ENCODE data around the gene P3H4. TPM values are rescaled to one million over a fixed set of nuclear protein-coding genes. Genes with fewer than 3 reads are reported as not detected.
A peak's percentile ranks its signal among the peaks of the same experiment; 100 is the strongest.

The P3H4 gene
- total RNA-seq, 4 donors from 2014 or later, result 8.4 to 19.9 (median 14.4) TPM

DNA sequence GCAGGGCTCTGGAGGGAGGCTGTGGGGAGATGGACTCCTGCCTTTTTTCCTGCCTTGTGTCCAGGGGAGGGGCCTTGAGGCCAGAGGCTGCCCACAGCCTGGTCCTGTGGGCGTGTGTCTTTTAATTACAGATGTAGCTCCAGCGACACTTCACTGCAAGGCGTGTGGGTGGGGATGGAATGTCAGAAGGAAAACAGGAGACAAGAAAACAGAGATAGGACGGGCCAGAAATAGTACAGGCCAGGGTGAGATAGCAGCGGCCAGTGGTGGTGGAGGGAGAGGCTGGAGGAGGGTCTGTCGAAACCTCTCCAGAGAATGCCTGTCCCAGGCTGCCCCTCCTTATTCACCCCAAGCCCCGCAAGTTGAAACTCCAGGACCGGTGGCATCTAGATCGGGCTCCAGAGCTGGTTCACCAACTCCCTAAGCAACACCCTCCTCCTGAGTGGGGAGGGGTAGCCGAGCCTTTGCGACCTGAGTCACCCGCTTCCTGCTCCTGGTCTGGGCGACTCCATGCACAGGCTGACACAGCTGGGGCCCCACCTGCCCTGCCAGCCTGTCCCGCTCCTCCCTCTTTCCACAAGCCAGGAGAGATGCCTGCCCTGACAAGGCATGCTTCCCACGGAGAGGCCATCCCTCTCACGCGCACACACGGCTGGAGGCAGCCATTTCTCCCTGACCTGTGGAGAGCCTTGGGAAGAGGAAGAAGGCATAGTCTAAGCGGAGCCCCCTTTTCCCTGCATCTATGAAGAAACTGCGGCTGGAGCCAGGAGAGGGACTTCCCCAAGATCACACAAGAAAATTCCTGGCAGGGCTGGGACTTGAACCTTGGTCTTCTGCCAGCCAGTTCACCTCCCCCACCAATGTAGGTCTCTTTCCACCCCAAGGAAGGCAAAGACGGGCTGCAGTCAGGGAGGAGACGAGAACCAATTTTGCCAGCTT, 18.6 kb downstream of the P3H4 start:
- Histone ChIP-seq H3K36me3 (no peaks in the 10 kb centered on the region), H3K4me1 (peaks cover 11 to 25% (median 17%) of the 10 kb centered on the region in 4 donors), H3K4me3 (no peak overlapping the region), H3K27me3 (no peaks in the 10 kb centered on the region), H3K9me3 (no peaks in the 10 kb centered on the region), H3K27ac (replicated peaks in 1 of 4) (peak overlapping the region in 1 of 4 donors; percentile 17)
- no peak for DNase-seq (ENCODE audit: extremely low spot score)
- intact Hi-C loops (cut with DNase I), result no loop called here
- TF ChIP-seq, protein P1, sequence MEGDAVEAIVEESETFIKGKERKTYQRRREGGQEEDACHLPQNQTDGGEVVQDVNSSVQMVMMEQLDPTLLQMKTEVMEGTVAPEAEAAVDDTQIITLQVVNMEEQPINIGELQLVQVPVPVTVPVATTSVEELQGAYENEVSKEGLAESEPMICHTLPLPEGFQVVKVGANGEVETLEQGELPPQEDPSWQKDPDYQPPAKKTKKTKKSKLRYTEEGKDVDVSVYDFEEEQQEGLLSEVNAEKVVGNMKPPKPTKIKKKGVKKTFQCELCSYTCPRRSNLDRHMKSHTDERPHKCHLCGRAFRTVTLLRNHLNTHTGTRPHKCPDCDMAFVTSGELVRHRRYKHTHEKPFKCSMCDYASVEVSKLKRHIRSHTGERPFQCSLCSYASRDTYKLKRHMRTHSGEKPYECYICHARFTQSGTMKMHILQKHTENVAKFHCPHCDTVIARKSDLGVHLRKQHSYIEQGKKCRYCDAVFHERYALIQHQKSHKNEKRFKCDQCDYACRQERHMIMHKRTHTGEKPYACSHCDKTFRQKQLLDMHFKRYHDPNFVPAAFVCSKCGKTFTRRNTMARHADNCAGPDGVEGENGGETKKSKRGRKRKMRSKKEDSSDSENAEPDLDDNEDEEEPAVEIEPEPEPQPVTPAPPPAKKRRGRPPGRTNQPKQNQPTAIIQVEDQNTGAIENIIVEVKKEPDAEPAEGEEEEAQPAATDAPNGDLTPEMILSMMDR (IDR thresholded peaks at IDR 0.05), result no peak
- TF ChIP-seq EP300 (IDR thresholded peaks at IDR 0.05), result no peak
- WGBS, result 61% methylated on average over 19 of the region's 22 CpGs

DNA sequence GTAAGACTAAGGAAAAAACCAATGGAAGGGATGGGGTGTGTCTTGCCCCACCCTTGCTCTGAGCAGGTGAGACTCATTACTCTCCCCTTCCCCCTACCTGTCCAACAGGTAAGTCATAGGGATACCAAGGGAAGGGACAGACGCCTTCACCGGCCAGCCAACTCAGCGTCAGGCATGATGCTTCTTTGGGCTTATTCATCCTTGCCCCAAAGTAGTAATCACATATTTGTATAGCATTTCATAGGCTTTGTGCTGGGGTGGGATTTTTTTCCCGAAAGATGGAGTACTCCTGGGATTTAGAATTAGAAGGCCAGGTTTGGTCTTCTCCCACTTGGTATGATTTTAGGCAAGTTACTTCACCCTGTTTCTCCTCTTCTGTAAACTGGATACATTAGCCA, 24.7 kb downstream of the P3H4 start:
- Histone ChIP-seq H3K9me3 (no peaks in the 10 kb centered on the region), H3K36me3 (no peaks in the 10 kb centered on the region), H3K4me1 (peaks cover 42 to 47% (median 46%) of the 10 kb centered on the region in 4 donors), H3K27me3 (peaks cover 5 to 49% (median 16%) of the 10 kb centered on the region in 4 donors), H3K27ac (replicated peaks in 1 of 4) (no peak overlapping the region), H3K4me3 (peak overlapping the region in 1 of 4 donors; percentile 69)
- no peak for DNase-seq (ENCODE audit: extremely low spot score)
- TF ChIP-seq POLR2A (IDR thresholded peaks at IDR 0.05; ENCODE audit: low read depth) (no peak), EP300 (IDR thresholded peaks at IDR 0.05) (no peak), POLR2AphosphoS5 (IDR thresholded peaks at IDR 0.05) (no peak)
- TF ChIP-seq, protein P1 (IDR thresholded peaks at IDR 0.05), result no peak
- intact Hi-C loops (cut with DNase I), result no loop called here
- 49% methylated on average over 4 of the region's 4 CpGs for WGBS

DNA sequence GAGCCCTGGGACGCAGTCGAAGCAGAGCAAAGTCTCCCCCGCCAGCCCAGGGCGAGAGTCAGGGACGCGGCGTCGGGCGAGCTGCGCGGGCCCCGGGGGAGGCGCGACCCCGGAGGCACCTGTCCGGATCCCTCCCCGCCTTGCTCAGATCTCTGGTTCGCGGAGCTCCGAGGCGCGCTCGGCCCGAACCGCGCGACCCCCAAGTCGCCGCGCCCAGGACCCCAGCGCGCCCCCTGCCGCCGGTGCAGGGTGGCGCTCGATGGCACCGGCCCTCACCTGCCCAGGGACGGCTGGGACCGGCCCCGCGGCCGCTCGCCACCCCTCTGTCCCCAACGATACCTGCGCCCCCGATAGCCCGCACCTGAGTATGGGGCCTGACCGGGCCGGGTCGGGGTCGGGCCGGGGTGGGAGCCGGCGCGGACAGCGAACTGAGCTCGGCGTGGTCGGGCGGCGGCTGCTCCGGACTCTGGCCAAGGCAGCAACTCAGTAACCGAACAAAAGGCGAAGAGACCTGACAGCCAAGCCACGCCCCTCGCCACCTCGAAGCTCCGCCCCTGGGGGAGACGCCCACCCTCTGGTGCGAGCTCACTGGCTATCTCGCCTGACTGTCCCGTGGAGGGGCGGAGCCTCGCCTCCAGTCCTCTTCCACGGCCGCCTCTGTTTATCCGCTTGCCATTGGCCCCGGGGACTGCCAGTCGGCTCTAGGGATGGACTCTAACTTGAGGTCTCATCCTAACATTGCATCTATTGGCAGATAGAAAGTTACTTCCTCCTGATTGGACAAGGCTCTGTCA, 25.3 kb downstream of the P3H4 start, which contains the start of gene JUP:
JUP (minus strand) TSS at position 485 of the 794 bp plus-strand sequence. CDS start 14,857 bp downstream, outside the sequence.
- 2% methylated on average over 25 of the region's 79 CpGs for WGBS

DNA sequence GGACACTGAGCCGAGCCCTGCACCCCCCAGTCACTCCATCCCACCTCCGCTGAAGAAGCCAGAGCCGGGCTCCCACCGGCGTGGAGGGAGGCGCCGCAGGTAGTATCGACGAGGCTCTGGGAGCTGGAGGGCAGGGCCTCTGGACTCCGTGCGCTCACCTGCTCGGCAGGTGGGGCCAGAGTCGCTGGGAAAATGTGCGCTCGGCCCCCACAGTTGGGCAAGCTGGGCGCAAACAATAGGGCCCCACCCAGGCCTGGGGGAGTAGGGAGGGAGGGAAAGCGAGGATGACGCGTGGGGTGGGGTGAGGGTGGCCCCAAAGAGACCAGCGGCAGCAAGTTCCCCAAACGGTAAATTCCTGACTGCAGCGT, 25.9 kb downstream of the P3H4 start:
- Histone ChIP-seq H3K27ac (replicated peaks in 1 of 4) (peak overlapping the region; percentile 60 to 80 (median 66)), H3K36me3 (no peaks in the 10 kb centered on the region), H3K9me3 (no peaks in the 10 kb centered on the region), H3K27me3 (peaks cover 5 to 51% (median 16%) of the 10 kb centered on the region in 4 donors), H3K4me1 (peaks cover 49 to 56% (median 53%) of the 10 kb centered on the region in 4 donors), H3K4me3 (peak overlapping the region; percentile 55 to 69 (median 61))
- DNase-seq (ENCODE audit: extremely low spot score), result no peak
- 5% methylated on average over 15 of the region's 22 CpGs for WGBS
- TF ChIP-seq, protein P1 (IDR thresholded peaks at IDR 0.05), result no peak
- no peak for TF ChIP-seq POLR2AphosphoS5 (IDR thresholded peaks at IDR 0.05)
- no peak for TF ChIP-seq EP300 (IDR thresholded peaks at IDR 0.05)
- TF ChIP-seq POLR2A (IDR thresholded peaks at IDR 0.05; ENCODE audit: low read depth), result no peak
- intact Hi-C loops (cut with DNase I), result no loop called here

More for the DNA sequence above, 25.3 kb downstream of the P3H4 start, which contains the start of gene JUP:
- intact Hi-C loops (cut with DNase I), result no loop called here
- peaks cover 5 to 51% (median 16%) of the 10 kb centered on the region in 4 donors for H3K27me3 ChIP-seq
- H3K9me3 ChIP-seq, result no peaks in the 10 kb centered on the region
- peak within 1 kb of the TSS; percentile 60 to 80 (median 66) for H3K27ac ChIP-seq (replicated peaks in 1 of 4)
- peak within 1 kb of the TSS; percentile 55 to 69 (median 61) for H3K4me3 ChIP-seq
- no peak for TF ChIP-seq EP300 (IDR thresholded peaks at IDR 0.05)
- peak; percentile 83 for TF ChIP-seq POLR2A (IDR thresholded peaks at IDR 0.05; ENCODE audit: low read depth)
- TF ChIP-seq, protein P1 (IDR thresholded peaks at IDR 0.05), result peak; percentile 31 to 49 (median 42)
- peak; percentile 76 to 92 for TF ChIP-seq POLR2AphosphoS5 (IDR thresholded peaks at IDR 0.05)
- DNase-seq (ENCODE audit: extremely low spot score), result peak; percentile 99
- H3K36me3 ChIP-seq, result no peaks in the 10 kb centered on the region
- H3K4me1 ChIP-seq, result peaks cover 43 to 53% (median 51%) of the 10 kb centered on the region in 4 donors

All from esophagus muscularis mucosa (tissue), 4 donors.